K562 (cell line): ENCODE measurements around the gene SLC39A13. TPM values are rescaled to one million over a fixed set of nuclear protein-coding genes. Genes with fewer than 3 reads are reported as not detected.
A peak's percentile ranks its signal among the peaks of the same experiment; 100 is the strongest.

ENCODE experiments used
- CBFB ChIP-seq: sonication (generic); formaldehyde crosslinking; IDR thresholded peaks from 2 replicates; pipeline ENCODE4 v1.4.0; 2020; ENCODE audit warnings: mild to moderate bottlenecking, missing genetic modification reagents
- CBX3 ChIP-seq, 2 experiments: IDR thresholded peaks; 1 replicate in 1 of 2; 2 replicates in 1 of 2; pipeline ENCODE4 v1.6.1; 2012; ENCODE audit warnings: inconsistent platforms in 2 of 2, low read length in 2 of 2, borderline replicate concordance in 1 of 2, control low read depth in 1 of 2
- ELK3 ChIP-seq: fragments of 450-650 bp; formaldehyde crosslinking; IDR thresholded peaks from 2 replicates; pipeline ENCODE4 v1.4.0; 2020; ENCODE audit warnings: mild to moderate bottlenecking
- EP400 ChIP-seq: fragments of 450-650 bp; IDR thresholded peaks from 2 replicates; pipeline ENCODE4 v1.6.1; 2017; ENCODE audit warnings: antibody characterized with exemption, mild to moderate bottlenecking, moderate library complexity
- KDM2B ChIP-seq: fragments of 250-450 bp; sonication (Bioruptor Pico); IDR thresholded peaks from 2 replicates; pipeline ENCODE4 v1.8.0; 2021; ENCODE audit warnings: mild to moderate bottlenecking, moderate library complexity
- NR2C1 ChIP-seq, 2 experiments: fragments of 450-650 bp; IDR thresholded peaks; 2 replicates each; pipeline ENCODE4 v1.6.1; 2017; ENCODE audit warnings: mild to moderate bottlenecking in 2 of 2, antibody characterized with exemption in 1 of 2, inconsistent platforms in 1 of 2, missing compliant biosample characterization in 1 of 2, missing genetic modification characterization in 1 of 2
- NR2C2 ChIP-seq, 2 experiments: fragments of 200-800 bp in 1 of 2; sonication (Bioruptor generic) in 1 of 2; sonication (generic) in 1 of 2; formaldehyde crosslinking in 1 of 2; IDR thresholded peaks; 2 replicates each; pipeline versions ENCODE4 v1.6.1 to v1.8.0; 2016 to 2022; ENCODE audit warnings: mild to moderate bottlenecking in 1 of 2, missing compliant biosample characterization in 1 of 2, missing genetic modification characterization in 1 of 2, missing genetic modification reagents in 1 of 2
- RB1 ChIP-seq: fragments of 450-650 bp; IDR thresholded peaks from 2 replicates; pipeline ENCODE4 v1.6.1; 2017; ENCODE audit warnings: low read depth, mild to moderate bottlenecking
- UBTF ChIP-seq, 2 experiments: IDR thresholded peaks; 2 replicates each; pipeline ENCODE4 v1.6.1; 2012; ENCODE audit warnings: improper control_type of control experiment in 2 of 2, low read depth in 2 of 2, low read length in 2 of 2, borderline replicate concordance in 1 of 2
- ZNF143 ChIP-seq: sonication (generic); formaldehyde crosslinking; IDR thresholded peaks from 2 replicates; pipeline ENCODE4 v1.9.0; 2022; ENCODE audit warnings: mild to moderate bottlenecking, missing genetic modification reagents
- ZNF263 ChIP-seq: sonication (generic); formaldehyde crosslinking; IDR thresholded peaks from 2 replicates; pipeline ENCODE4 v1.8.0; 2022; ENCODE audit warnings: mild to moderate bottlenecking, missing genetic modification reagents, borderline replicate concordance
- ZNF592 ChIP-seq: fragments of 450-650 bp; IDR thresholded peaks from 2 replicates; pipeline ENCODE4 v1.6.1; 2017; ENCODE audit warnings: antibody characterized with exemption, mild to moderate bottlenecking
- ZNF740 ChIP-seq, 3 experiments: fragments of 200-800 bp in 1 of 3; sonication (Bioruptor generic) in 1 of 3; sonication (generic) in 1 of 3; formaldehyde crosslinking in 1 of 3; IDR thresholded peaks; 2 replicates each; pipeline versions ENCODE4 v1.6.1 to v1.8.0; 2016 to 2022; ENCODE audit warnings: mild to moderate bottlenecking in 2 of 3, missing compliant biosample characterization in 2 of 3, missing genetic modification characterization in 2 of 3, missing genetic modification reagents in 1 of 3
- polyA plus RNA-seq, 8 experiments: library from polyadenylated mRNA; depleted of rRNA in 4 of 8; stranded (reverse) in 5 of 8; unstranded in 3 of 8; fragments of >200 nt; fragmentation: Nextera tagmentation in 2 of 8; fragmentation: Illumina TruSeq in 1 of 8; extraction: Ambion mirVana in 2 of 8; extraction: Trizol in 1 of 8; gene quantifications; 2 replicates each; pipeline versions ENCODE4 v1.2.1 to v1.2.3, GENCODE V29; 2011 to 2014; ENCODE audit warnings: inconsistent platforms in 1 of 8, missing spikeins in 1 of 8
- total RNA-seq, 7 experiments: library from RNA; depleted of rRNA in 6 of 7; stranded (reverse); fragments of >200 nt in 6 of 7; fragmentation: Illumina TruSeq in 2 of 7; extraction: Trizol in 2 of 7; gene quantifications; 2 replicates each; pipeline versions ENCODE4 v1.2.1 to v1.2.3, GENCODE V29; 2011 to 2021; ENCODE audit warnings: low replicate concordance in 1 of 7

Gene SLC39A13
- total and polyA plus RNA-seq, 9 of the 15 experiments (the other 6 are each of a cell fraction or from before 2014, with no cell fraction given), result 0.17 to 15.9 (median 3.2) TPM

- 0 out of 2 replicates have a peak, but pooled peaks have one; percentile 10 for TF ChIP-seq NR2C2 (CRISPR knock-in tag; IDR thresholded peaks at IDR 0.05)
- TF ChIP-seq NR2C2 (tag; IDR thresholded peaks at IDR 0.05), result no peak
- peak; percentile 85 for TF ChIP-seq ZNF740 (CRISPR knock-in tag; IDR thresholded peaks at IDR 0.05)
- TF ChIP-seq ZNF740 (tag; IDR thresholded peaks at IDR 0.05), result no peak; a peak in 1 of 4 replicates
- no peak for TF ChIP-seq KDM2B (CRISPR knock-in tag)
- 0 out of 4 replicates have a peak, but pooled peaks of 1 of the 2 experiments have one; percentile 7 for TF ChIP-seq UBTF (IDR thresholded peaks at IDR 0.05; ENCODE audit: borderline replicate concordance in 1 of 2, low read depth in 2 of 2, low read length in 2 of 2)
- 0 out of 2 replicates have a peak, but pooled peaks have one; percentile 22 for TF ChIP-seq CBFB
- 0 out of 2 replicates have a peak, but pooled peaks have one; percentile 20 for TF ChIP-seq ZNF592
- TF ChIP-seq ELK3 (CRISPR knock-in tag), result no peak
- no peak for TF ChIP-seq RB1
- TF ChIP-seq ZNF143, result peak; percentile 27; the same call in 1 of the 2 replicates
- TF ChIP-seq NR2C1 (IDR thresholded peaks at IDR 0.05), result no peak
- peak; percentile 9; the same call in 1 of the 2 replicates for TF ChIP-seq NR2C1 (tag; IDR thresholded peaks at IDR 0.05)
- no peak for TF ChIP-seq ZNF263 (CRISPR knock-in tag)
- 0 out of 2 replicates have a peak, but pooled peaks have one; percentile 11 for TF ChIP-seq EP400
- TF ChIP-seq CBX3 (IDR thresholded peaks at IDR 0.05; ENCODE audit: borderline replicate concordance in 1 of 2, low read length in 2 of 2), result no peak
These were observed 29.6 kb upstream of the SLC39A13 start (continued) for GRCh38 chr11:47378836-47379170.
